ENCODE results near the gene MTARC2.

MTARC2 gene

DNA sequence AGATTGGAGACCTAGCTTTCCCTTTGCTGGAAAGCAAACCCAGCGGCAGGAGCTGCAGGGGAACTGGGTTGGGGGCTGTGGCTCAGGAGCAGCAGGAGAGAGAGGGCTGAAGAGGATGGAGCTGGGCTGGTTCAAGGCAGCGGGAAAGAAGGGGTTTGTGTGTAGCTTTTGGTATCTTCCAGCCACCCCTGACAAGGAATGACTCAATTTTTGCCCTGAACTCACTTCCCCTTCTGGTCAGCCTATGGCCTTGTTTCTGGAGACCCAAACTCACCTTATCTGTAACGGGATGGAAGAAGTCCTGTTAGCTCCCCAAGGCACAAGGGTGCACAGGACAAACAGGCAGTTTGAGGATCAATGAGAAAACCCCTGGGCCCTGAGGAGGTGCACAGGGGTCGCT is 44.8 kb upstream of the MTARC2 start:
- no peak overlapping the region for H3K4me3 ChIP-seq (ENCODE audit: low read depth, low read length)
- no peak for DNase-seq (ENCODE audit: low read depth)
- no peak for TF ChIP-seq CTCF (IDR thresholded peaks at IDR 0.05; ENCODE audit: control insufficient read depth, extremely low read depth, insufficient read depth)

DNA sequence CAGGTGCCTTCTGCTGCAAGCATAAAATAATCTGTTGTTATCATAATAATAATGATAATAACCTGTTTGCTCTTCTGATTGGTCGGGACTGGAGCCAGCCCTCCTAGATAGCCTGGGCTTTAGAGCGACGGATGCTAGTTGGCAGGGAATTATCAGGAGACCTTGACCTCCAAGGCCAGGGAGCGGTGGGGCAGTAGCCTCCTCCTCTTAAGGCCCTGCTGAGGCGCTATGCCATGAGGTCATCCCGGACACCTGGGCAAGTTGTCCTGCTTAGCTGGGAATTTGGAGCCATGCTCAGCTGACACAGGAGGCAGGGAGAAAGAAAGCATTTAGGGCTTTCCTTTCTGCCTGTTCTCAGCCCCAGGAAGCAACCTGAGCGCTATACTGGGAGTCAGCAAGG is 42.3 kb upstream of the MTARC2 start:
- no peak overlapping the region for H3K4me3 ChIP-seq (ENCODE audit: low read depth, low read length)
- TF ChIP-seq CTCF (IDR thresholded peaks at IDR 0.05; ENCODE audit: control insufficient read depth, extremely low read depth, insufficient read depth), result no peak
- DNase-seq (ENCODE audit: low read depth), result no peak

DNA sequence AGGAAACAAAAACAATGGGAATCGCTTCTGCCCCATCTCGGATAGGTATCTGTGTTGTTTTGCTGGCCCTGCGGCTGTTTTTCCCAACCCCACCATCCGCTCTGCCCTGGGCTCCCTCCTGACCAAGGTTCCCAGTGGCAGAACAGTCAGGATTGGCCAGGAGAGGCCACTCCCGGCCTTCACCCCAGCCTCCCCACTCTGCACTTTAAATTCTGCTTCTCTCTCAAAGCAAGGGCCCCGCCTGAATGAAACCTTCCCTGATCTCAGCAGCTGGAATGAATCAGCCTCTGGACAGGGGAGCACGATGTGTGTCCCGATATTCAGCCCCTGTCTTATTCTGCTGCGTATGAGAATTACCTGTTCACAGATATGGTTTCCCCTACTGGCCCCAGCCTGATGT is 41.6 kb upstream of the MTARC2 start:
- no peak for TF ChIP-seq CTCF (IDR thresholded peaks at IDR 0.05; ENCODE audit: control insufficient read depth, extremely low read depth, insufficient read depth)
- DNase-seq (ENCODE audit: low read depth), result no peak
- H3K4me3 ChIP-seq (ENCODE audit: low read depth, low read length), result no peak overlapping the region

- no peak overlapping the region for H3K4me3 ChIP-seq (ENCODE audit: low read depth, low read length)
- no peak for DNase-seq (ENCODE audit: low read depth)
- TF ChIP-seq CTCF (IDR thresholded peaks at IDR 0.05; ENCODE audit: control insufficient read depth, extremely low read depth, insufficient read depth), result no peak
Measured at GRCh38 chr1:220707160-220707559, 41.0 kb upstream of the MTARC2 start.

DNA sequence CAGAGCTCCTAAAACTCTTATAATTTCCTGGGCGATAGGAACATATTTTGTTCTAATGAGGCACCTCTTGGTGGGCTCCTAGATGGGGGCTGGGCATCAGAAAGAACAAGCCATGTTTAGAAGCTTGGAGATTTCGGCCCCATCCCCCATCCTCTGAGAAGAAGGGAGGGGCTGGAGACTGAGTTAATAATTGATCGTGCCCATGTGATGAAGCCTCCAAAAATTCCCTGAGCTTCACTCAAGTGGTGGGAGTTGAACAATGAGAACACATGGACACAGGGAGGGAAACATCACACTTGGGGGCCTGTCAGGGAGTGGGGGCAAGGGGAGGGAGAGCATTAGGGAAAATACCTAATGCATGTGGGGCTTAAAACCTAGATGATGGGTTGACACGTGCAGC is 39.9 kb upstream of the MTARC2 start:
- H3K4me3 ChIP-seq (ENCODE audit: low read depth, low read length), result no peak overlapping the region
- TF ChIP-seq CTCF (IDR thresholded peaks at IDR 0.05; ENCODE audit: control insufficient read depth, extremely low read depth, insufficient read depth), result no peak
- DNase-seq (ENCODE audit: low read depth), result no peak

DNA sequence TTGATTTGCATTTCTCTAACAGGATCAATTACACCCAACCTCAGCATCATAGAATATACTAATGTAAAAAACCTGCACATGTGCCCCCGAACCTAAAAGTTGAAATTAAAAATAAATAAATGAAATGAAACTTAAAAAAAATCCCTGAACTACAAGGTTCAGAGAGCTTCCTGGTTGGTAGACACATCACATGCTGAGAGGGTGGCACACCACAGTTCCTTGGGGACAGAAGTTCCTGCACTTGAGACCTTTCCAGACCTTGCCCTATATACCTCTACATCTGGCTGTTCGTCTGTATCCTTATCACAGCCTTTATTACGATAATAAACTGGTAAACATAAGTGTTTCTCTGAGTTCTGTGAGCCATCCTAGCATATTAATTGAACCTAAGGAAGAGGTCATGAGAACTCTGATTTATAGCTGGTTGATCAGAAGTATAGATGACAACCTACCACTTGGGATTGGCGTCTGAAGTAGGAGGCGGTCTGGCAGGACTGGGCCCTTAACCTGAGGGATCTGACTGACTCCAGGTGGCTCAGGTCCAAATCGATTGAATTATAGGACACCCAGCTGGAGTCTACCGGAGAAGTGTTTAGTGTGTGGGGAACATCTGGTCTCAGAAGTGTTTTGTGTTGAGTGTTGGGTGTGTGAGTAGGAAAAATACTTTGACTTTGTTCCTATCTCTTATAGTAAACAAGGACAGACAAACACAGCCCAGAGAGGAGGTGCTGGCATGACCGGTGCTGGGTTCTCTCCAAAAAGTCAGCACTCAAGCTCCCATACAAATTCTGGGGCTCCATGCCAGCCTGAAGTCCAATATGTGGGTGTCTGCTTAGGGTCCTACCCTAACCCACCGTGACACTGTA is 39.0 kb upstream of the MTARC2 start:
- no peak for TF ChIP-seq CTCF (IDR thresholded peaks at IDR 0.05; ENCODE audit: control insufficient read depth, extremely low read depth, insufficient read depth)
- no peak for DNase-seq (ENCODE audit: low read depth)

DNA sequence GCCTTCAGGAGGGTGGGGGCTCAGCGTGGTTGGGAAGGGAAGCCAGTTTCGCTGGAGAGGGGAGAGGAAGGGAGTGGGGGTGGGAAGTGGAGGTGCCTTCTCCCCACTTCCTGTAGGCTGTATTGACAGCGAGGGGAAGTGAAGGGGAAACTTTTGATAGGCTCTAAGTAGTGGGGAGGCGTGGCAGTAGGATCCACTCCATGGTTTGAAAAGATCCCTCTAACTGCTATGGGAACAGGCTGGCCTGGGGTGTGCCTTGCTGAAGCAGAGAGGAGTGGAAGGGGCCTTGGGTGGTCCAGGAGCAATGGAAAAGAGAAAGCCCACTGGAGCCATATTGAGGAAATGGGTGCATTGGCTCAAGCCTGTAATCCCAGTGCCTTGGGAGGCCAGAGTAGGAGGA is 37.8 kb upstream of the MTARC2 start:
- TF ChIP-seq CTCF (IDR thresholded peaks at IDR 0.05; ENCODE audit: control insufficient read depth, extremely low read depth, insufficient read depth), result no peak

More for the DNA sequence above, 39.0 kb upstream of the MTARC2 start:
- H3K4me3 ChIP-seq (ENCODE audit: low read depth, low read length), result no peak overlapping the region

More for the DNA sequence above, 37.8 kb upstream of the MTARC2 start:
- H3K4me3 ChIP-seq (ENCODE audit: low read depth, low read length), result no peak overlapping the region
- DNase-seq (ENCODE audit: low read depth), result no peak

All from LNCaP clone FGC (cell line).